NCI-H526 treated with DMSO at 0.1 percent for 48 hours (cell line): ENCODE measurements around the gene OR51M1.

ENCODE experiments used
- DNase-seq: peaks from one replicate; lab custom pipeline; 2025; lab: John Stamatoyannopoulos, UW

OR51M1 gene

GRCh38 chr11:5390210-5390609 is 6.6 kb downstream of the OR51M1 start:
- no peak for DNase-seq

GRCh38 chr11:5394091-5394490 is 10.5 kb downstream of the OR51M1 start:
- DNase-seq: no peak

GRCh38 chr11:5398936-5399335 is 15.3 kb downstream of the OR51M1 start:
- no peak for DNase-seq

GRCh38 chr11:5405173-5405572 is 21.6 kb downstream of the OR51M1 start:
- DNase-seq: no peak

- DNase-seq: no peak
Measured at GRCh38 chr11:5420993-5421392, 37.4 kb downstream of the OR51M1 start.

GRCh38 chr11:5421811-5422210 is 38.2 kb downstream of the OR51M1 start, which contains the start of gene OR51Q1:
Gene OR51Q1 (plus strand): TSS chr11:5422111. CDS start chr11:5422201, 90 bp downstream.
- no peak for DNase-seq

GRCh38 chr11:5423131-5423530 is 39.5 kb downstream of the OR51M1 start:
- DNase-seq: no peak

- DNase-seq: no peak
Measured at GRCh38 chr11:5441414-5441813, 57.8 kb downstream of the OR51M1 start, which contains the start of gene OR51I1. Gene OR51I1 (minus strand): TSS chr11:5441514. CDS start chr11:5441514, 0 bp downstream.
